ENCODE results near the gene SPEG. TPM values are rescaled to one million over a fixed set of nuclear protein-coding genes. Genes with fewer than 3 reads are reported as not detected.
"Not testable (repeated sequence)": the region's sequence is repeated elsewhere in the genome, so short reads cannot be mapped to it uniquely, and the experiment has no call there.

Gene SPEG
- total and polyA plus RNA-seq, 7 donors: 6.0 to 321 (median 123) TPM

DNA sequence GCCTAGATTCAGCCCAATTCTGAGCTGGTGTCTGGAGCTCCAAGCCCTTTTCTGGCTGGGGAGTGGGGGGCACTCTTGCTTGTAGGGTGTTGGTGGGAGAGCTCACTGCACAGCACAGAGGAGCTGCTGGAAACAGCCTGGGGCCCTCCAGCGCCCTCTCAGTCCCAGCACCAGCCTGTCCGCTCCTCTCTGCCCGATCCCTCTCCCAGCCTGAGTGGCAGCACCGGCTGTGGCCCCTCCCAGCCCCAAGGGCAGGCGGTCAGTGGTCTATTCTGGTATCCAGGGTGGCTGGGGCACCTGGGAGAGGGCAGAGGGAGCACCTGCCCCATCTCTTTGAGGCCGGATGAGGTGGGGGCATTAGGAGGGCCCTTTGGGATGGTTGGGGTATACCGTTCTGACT is 29.7 kb upstream of the SPEG start:
- peak; percentile 81 for DNase-seq
- WGBS, 2 donors: 81 to 85% methylated on average over 7 of the region's 7 CpGs
- H3K9me3 ChIP-seq: no peaks in the 10 kb centered on the region
- intact Hi-C loops (cut with DNase I): loop anchor here (2.0 to 5.0 kb wide), 2 partner anchors 47 to 118 kb away; no protein-coding TSS in a partner anchor
- H3K36me3 ChIP-seq: no peaks in the 10 kb centered on the region
- peak overlapping the region; percentile 88 to 99 (median 96) for H3K27ac ChIP-seq
- H3K4me3 ChIP-seq: peak overlapping the region in 2 of 4 donors; percentile 3 to 28
- TF ChIP-seq, protein P1, sequence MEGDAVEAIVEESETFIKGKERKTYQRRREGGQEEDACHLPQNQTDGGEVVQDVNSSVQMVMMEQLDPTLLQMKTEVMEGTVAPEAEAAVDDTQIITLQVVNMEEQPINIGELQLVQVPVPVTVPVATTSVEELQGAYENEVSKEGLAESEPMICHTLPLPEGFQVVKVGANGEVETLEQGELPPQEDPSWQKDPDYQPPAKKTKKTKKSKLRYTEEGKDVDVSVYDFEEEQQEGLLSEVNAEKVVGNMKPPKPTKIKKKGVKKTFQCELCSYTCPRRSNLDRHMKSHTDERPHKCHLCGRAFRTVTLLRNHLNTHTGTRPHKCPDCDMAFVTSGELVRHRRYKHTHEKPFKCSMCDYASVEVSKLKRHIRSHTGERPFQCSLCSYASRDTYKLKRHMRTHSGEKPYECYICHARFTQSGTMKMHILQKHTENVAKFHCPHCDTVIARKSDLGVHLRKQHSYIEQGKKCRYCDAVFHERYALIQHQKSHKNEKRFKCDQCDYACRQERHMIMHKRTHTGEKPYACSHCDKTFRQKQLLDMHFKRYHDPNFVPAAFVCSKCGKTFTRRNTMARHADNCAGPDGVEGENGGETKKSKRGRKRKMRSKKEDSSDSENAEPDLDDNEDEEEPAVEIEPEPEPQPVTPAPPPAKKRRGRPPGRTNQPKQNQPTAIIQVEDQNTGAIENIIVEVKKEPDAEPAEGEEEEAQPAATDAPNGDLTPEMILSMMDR (IDR thresholded peaks at IDR 0.05): no peak
- TF ChIP-seq POLR2AphosphoS5 (IDR thresholded peaks at IDR 0.05): peak in 1 of 4 donors; percentile 8
- H3K4me1 ChIP-seq: peaks cover 0 to 73% (median 57%) of the 10 kb centered on the region in 4 donors
- no peaks in the 10 kb centered on the region for H3K27me3 ChIP-seq

- Histone ChIP-seq H3K4me3 (peak overlapping the region in 2 of 4 donors; percentile 8 to 28), H3K4me1 (peaks cover 0 to 78% (median 60%) of the 10 kb centered on the region in 4 donors), H3K27ac (peak overlapping the region; percentile 88 to 99 (median 96)), H3K27me3 (no peaks in the 10 kb centered on the region), H3K36me3 (no peaks in the 10 kb centered on the region), H3K9me3 (no peaks in the 10 kb centered on the region)
- DNase-seq: peak; percentile 95
- intact Hi-C loops (cut with DNase I): loop anchor here (2.0 to 5.0 kb wide), 2 partner anchors 47 to 117 kb away; no protein-coding TSS in a partner anchor
- no peak for TF ChIP-seq EP300 (IDR thresholded peaks at IDR 0.05)
- no peak for TF ChIP-seq POLR2A (IDR thresholded peaks at IDR 0.05)
- TF ChIP-seq, protein P1 (IDR thresholded peaks at IDR 0.05): peak in 3 of 4 experiments; percentile 16 to 45 (median 44)
- TF ChIP-seq POLR2AphosphoS5 (IDR thresholded peaks at IDR 0.05): peak in 3 of 4 donors; percentile 16 to 69 (median 52)
- 57 to 77% methylated on average over 9 of the region's 9 CpGs for WGBS, 2 donors
Observed at GRCh38 chr2:219405451-219405850, 29.2 kb upstream of the SPEG start.

DNA sequence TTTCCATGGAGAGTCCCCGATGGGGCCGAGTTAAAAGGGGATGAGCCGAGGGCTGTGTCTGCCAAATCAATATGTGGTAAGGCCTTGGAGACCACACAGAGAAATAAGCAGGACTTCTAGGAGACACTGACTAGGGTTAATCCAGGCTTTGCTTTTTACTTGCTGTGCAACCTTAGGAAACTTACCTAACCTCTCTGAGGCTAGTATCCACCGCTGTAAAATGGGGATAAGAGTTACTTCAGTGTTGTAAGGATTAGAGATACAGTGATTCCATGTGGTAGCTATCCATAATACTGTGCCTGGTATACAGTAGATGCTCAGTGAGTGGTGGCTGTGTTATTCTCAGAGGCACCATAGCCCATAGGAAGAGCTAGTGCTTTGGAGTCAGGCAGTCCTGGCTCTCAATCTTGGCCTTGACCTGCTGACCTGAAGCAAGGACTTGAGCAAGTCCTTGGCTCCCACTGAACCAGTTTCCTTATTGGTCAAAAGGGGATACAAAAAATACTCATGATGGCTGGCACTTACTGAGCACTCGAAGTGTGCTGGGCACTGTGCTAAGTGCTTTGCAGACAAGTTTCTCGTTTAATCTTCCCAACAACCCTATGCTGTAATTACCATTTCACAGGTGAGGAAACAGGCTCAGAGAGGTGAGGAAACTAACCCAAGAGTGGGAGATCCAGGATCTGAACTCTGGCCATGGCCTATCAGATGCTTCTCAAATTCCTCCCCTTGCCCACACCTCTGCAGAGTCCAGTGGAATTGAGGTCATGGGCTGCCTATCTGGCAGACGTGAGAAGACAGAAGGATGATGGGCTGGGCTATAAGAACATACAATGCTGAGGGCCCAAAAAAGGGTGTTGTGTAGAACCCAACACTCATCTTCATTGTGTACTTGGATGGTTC is 28.4 kb upstream of the SPEG start:
- no peaks in the 10 kb centered on the region for H3K9me3 ChIP-seq
- no peak for DNase-seq
- WGBS, 2 donors: 85 to 91% methylated on average over 7 of the region's 7 CpGs
- TF ChIP-seq, protein P1 (IDR thresholded peaks at IDR 0.05): no peak
- no peak for TF ChIP-seq EP300 (IDR thresholded peaks at IDR 0.05)
- no peak for TF ChIP-seq POLR2A (IDR thresholded peaks at IDR 0.05)
- TF ChIP-seq POLR2AphosphoS5 (IDR thresholded peaks at IDR 0.05): no peak
- H3K27me3 ChIP-seq: no peaks in the 10 kb centered on the region
- peak overlapping the region; percentile 88 to 99 (median 96) for H3K27ac ChIP-seq
- H3K36me3 ChIP-seq: no peaks in the 10 kb centered on the region
- peaks cover 0 to 79% (median 60%) of the 10 kb centered on the region in 4 donors for H3K4me1 ChIP-seq
- intact Hi-C loops (cut with DNase I): loop anchor here (1.0 to 5.0 kb wide), 3 partner anchors 27 to 117 kb away; no protein-coding TSS in a partner anchor
- H3K4me3 ChIP-seq: peak overlapping the region in 2 of 4 donors; percentile 8 to 28

DNA sequence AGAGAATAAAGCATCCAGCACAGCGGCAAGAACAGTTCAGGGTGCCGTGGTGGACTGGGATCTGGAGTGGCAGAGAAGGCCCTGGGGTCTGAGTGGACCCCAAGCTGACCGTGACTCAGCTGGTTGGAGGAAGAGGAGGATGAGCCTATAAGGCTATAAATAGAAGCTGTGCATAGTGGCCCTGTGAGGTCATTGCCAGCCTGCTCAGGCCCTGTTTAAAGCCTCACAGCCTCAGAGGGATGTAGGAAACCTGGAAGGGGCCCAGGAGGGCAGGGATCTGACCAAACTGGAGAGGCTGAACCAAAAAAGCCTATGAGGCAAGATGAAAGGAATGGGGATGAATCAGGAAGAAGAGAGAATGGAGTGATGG is 27.8 kb upstream of the SPEG start:
- Histone ChIP-seq H3K27ac (peak overlapping the region; percentile 88 to 99 (median 96)), H3K9me3 (no peaks in the 10 kb centered on the region), H3K4me3 (peak overlapping the region in 1 of 4 donors; percentile 28), H3K36me3 (no peaks in the 10 kb centered on the region), H3K4me1 (peaks cover 0 to 79% (median 60%) of the 10 kb centered on the region in 4 donors), H3K27me3 (no peaks in the 10 kb centered on the region)
- 73 to 91% methylated on average over 3 of the region's 3 CpGs for WGBS, 2 donors
- DNase-seq: peak; percentile 97
- intact Hi-C loops (cut with DNase I): loop anchor here (1.0 to 5.0 kb wide), 2 partner anchors 26 to 45 kb away; no protein-coding TSS in a partner anchor
- TF ChIP-seq POLR2A (IDR thresholded peaks at IDR 0.05) (no peak), POLR2AphosphoS5 (IDR thresholded peaks at IDR 0.05) (peak; percentile 43 to 85 (median 70)), EP300 (IDR thresholded peaks at IDR 0.05) (peak; percentile 36 to 98 (median 82))
- TF ChIP-seq, protein P1 (IDR thresholded peaks at IDR 0.05): no peak

- not testable (repeated sequence) for H3K4me3 ChIP-seq, H3K36me3 ChIP-seq, DNase-seq, H3K9me3 ChIP-seq, H3K27me3 ChIP-seq
- intact Hi-C loops (cut with DNase I): loop anchor here (5.0 kb wide), 1 partner anchor 45 kb away; no protein-coding TSS in a partner anchor
- WGBS, 2 donors: 64 to 81% methylated on average over 5 of the region's 5 CpGs
- H3K27ac ChIP-seq: peak overlapping the region; percentile 88 to 99 (median 96)
- H3K4me1 ChIP-seq: peaks cover 0 to 79% (median 60%) of the 10 kb centered on the region in 4 donors
Observed at GRCh38 chr2:219407343-219407742, 27.3 kb upstream of the SPEG start.

Data from sigmoid colon (tissue), 7 donors.